HEK293T (cell line): ENCODE results near the gene EPHB1.

Experiments
- CTCF ChIA-PET: fragments of 350-600 bp; formaldehyde crosslinking; extraction: SDS; loops from one replicate; lab custom pipeline; 2021; ENCODE audit warnings: antibody characterized with exemption, inconsistent platforms; lab: Yijun Ruan, JAX
- POLR2A ChIA-PET: fragments of 350-600 bp; formaldehyde crosslinking; extraction: SDS; loops from one replicate; lab custom pipeline; 2020; ENCODE audit warnings: antibody characterized with exemption, inconsistent platforms; lab: Yijun Ruan, JAX
- DNase-seq: peaks from one replicate; pipeline ENCODE4 v3.0.0; 2012; ENCODE audit warnings: mixed read lengths; ENCODE audit errors: extremely low spot score
- ARNT ChIP-seq: fragments of 450-650 bp; IDR thresholded peaks from 2 replicates; pipeline ENCODE4 v1.6.1; 2017; ENCODE audit warnings: mild to moderate bottlenecking
- BHLHE40 ChIP-seq: fragments of 450-650 bp; IDR thresholded peaks from 2 replicates; pipeline ENCODE4 v1.6.1; 2016; ENCODE audit warnings: mild to moderate bottlenecking, moderate library complexity, borderline replicate concordance
- CTBP1 ChIP-seq: fragments of 450-650 bp; IDR thresholded peaks from 2 replicates; pipeline ENCODE4 v1.6.1; 2016; ENCODE audit warnings: borderline replicate concordance
- ELF4 ChIP-seq: fragments of 450-650 bp; IDR thresholded peaks from 2 replicates; pipeline ENCODE4 v1.6.1; 2017; ENCODE audit warnings: antibody characterized with exemption
- FOXA1 ChIP-seq: fragments of 450-650 bp; IDR thresholded peaks from 2 replicates; pipeline ENCODE4 v1.6.1; 2016; ENCODE audit warnings: mild to moderate bottlenecking
- FOXK2 ChIP-seq: fragments of 450-650 bp; IDR thresholded peaks from 2 replicates; pipeline ENCODE4 v1.6.1; 2016; ENCODE audit warnings: mild to moderate bottlenecking
- FOXM1 ChIP-seq: fragments of 450-650 bp; IDR thresholded peaks from 2 replicates; pipeline ENCODE4 v1.6.1; 2017; ENCODE audit warnings: mild to moderate bottlenecking, borderline replicate concordance
- HDGF ChIP-seq: fragments of 450-650 bp; IDR thresholded peaks from 2 replicates; pipeline ENCODE4 v1.6.1; 2017; ENCODE audit warnings: antibody characterized with exemption, borderline replicate concordance
- L3MBTL2 ChIP-seq: fragments of 450-650 bp; conservative IDR thresholded peaks from 2 replicates; pipeline ENCODE4 v1.6.1; 2016; ENCODE audit warnings: mild to moderate bottlenecking
- LEF1 ChIP-seq: fragments of 450-650 bp; IDR thresholded peaks from 2 replicates; pipeline ENCODE4 v1.6.1; 2017; ENCODE audit warnings: mild to moderate bottlenecking, borderline replicate concordance
- NFRKB ChIP-seq: fragments of 450-650 bp; IDR thresholded peaks from 2 replicates; pipeline ENCODE4 v1.6.1; 2016; ENCODE audit warnings: mild to moderate bottlenecking, moderate library complexity
- SP1 ChIP-seq: fragments of 450-650 bp; IDR thresholded peaks from 2 replicates; pipeline ENCODE4 v1.6.1; 2017
- SUZ12 ChIP-seq: fragments of 450-650 bp; IDR thresholded peaks from 2 replicates; pipeline ENCODE4 v1.6.1; 2016; ENCODE audit warnings: mild to moderate bottlenecking
- TARDBP ChIP-seq: fragments of 450-650 bp; IDR thresholded peaks from 2 replicates; pipeline ENCODE4 v1.6.1; 2016
- ZNF384 ChIP-seq: fragments of 450-650 bp; IDR thresholded peaks from 2 replicates; pipeline ENCODE4 v1.6.1; 2016
- TF ChIP-seq, protein P1 (sequence below): fragments of 450-650 bp; IDR thresholded peaks from 2 replicates; pipeline ENCODE4 v1.6.1; 2016

The EPHB1 gene

DNA sequence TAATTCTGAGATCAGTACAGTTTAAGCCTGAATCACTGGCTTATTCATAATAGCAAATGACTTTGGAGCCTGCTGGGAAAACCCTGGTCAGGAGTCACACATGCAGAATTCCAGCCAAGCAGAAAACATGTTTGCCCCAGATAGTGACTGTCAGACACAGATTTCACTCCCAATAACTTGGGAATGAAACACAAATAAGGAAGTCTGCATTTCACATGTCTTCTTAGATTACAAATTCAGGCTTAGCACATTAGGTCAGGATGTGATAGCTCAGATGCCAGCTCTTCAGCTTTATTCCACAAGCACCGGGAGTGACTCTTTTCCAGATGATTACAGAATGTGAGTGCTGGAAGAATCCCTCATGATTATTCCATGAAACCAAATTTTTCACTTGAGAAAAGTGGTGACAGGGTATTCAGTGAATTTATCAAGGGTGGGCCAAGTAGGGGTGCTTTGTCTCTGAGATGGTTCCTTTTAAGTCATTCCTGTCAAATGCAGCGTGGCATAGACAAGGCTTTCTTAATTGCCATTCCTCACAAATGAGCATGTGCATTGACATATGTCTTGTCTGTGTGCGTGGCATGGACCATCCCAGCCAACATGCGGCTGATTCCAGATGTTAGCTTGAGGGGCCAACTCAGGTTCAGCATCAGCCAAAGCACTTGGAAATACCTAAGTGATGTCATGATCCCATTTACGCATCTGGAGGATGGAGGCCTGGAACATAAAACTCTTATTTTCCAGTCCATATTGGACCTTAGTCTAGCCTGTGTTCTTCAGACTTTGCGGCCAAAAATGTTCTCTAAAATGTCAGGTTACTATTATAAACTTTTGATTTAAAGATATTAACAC is 191.0 kb downstream of the EPHB1 start:
- CTCF ChIA-PET = no interaction called here

DNA sequence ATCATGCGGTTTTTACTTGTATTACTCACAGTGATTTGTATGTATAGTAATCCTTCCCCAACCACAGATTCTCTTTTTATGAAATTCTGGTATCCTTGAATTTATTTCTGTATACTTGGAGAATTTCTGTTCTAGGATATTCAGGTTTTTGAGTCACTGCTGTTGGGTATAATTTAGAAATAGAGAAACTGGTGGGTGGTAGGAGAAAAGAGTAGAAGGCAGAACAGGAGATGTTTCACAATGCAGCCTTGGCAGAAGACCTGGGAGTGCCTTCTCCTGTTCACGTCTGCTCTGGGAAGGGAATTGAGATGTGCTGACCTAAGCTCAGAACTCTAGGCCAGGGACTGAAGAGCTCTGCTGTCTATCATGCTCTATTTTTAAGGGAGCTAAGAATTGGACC is 193.6 kb downstream of the EPHB1 start:
- ChIA-PET POLR2A (no interaction called here), CTCF (no interaction called here)
- TF ChIP-seq LEF1 = no peak
- TF ChIP-seq BHLHE40 = no peak
- TF ChIP-seq L3MBTL2 = no peak
- no peak for TF ChIP-seq ELF4
- no peak for TF ChIP-seq ARNT
- TF ChIP-seq HDGF = no peak
- no peak for TF ChIP-seq FOXM1
- TF ChIP-seq NFRKB = no peak
- no peak for TF ChIP-seq SUZ12
- TF ChIP-seq SP1 = no peak
- TF ChIP-seq, protein P1, sequence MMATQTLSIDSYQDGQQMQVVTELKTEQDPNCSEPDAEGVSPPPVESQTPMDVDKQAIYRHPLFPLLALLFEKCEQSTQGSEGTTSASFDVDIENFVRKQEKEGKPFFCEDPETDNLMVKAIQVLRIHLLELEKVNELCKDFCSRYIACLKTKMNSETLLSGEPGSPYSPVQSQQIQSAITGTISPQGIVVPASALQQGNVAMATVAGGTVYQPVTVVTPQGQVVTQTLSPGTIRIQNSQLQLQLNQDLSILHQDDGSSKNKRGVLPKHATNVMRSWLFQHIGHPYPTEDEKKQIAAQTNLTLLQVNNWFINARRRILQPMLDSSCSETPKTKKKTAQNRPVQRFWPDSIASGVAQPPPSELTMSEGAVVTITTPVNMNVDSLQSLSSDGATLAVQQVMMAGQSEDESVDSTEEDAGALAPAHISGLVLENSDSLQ = no peak
- no peak for TF ChIP-seq FOXK2
- no peak for TF ChIP-seq CTBP1
- no peak for TF ChIP-seq FOXA1
- DNase-seq = no peak

More for the DNA sequence above, 191.0 kb downstream of the EPHB1 start:
- DNase-seq = no peak
- POLR2A ChIA-PET = no interaction called here
- TF ChIP-seq FOXK2 (no peak), CTBP1 (no peak), BHLHE40 (no peak), FOXM1 (no peak), SUZ12 (no peak), FOXA1 (no peak), L3MBTL2 (no peak), SP1 (no peak), LEF1 (no peak)
- TF ChIP-seq, protein P1 = no peak

DNA sequence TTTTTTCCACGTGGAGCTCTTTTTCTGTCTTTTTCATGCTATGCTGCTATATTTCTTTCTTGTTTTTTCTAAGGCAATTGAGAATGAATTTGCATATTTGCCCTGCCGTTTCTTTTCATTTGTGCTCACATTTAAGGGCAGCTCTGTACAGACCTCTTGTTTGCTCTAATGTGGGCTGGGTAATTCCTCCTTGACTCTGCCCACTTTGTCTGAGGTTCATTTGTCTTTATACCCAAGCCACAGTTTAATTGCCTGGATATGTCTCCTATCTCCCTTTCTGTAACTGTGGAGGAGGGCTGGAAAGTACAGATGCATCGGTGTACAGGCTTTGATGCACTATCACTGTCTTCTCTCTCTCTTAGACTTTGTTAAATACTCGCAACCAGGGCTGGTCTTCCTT is 195.9 kb downstream of the EPHB1 start:
- ChIA-PET POLR2A (no interaction called here), CTCF (no interaction called here)
- no peak for DNase-seq
- TF ChIP-seq ELF4 = no peak
- TF ChIP-seq FOXM1 = no peak
- TF ChIP-seq SP1 = no peak
- TF ChIP-seq L3MBTL2 = no peak
- no peak for TF ChIP-seq NFRKB

DNA sequence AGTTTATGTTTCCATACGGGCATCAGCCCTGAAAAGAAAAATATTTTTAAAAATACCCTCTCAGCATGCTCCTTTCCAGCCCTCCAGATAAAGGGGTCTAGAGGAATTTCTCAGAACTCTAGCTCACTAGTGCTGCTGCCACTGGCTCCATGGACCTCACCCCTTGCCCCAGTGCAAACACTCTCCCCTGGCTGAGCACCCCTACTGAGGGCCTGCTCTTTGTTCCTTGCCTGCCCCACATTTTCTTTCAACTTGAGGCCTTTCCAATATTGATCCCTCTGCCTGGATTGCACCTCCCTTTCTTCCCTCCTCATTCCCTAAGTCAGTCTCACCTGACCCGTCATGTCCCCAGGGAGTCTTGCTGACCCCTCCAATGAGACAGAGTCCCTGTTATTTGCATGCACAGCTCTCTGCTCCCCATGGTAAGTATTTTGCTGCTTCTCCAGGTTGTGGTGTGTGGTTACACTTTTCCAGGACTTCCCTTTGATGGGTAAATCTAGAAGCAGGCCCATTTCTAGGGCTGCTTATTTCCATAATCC is 196.5 kb downstream of the EPHB1 start:
- ChIA-PET POLR2A (no interaction called here), CTCF (no interaction called here)
- DNase-seq = no peak
- no peak for TF ChIP-seq ARNT
- no peak for TF ChIP-seq CTBP1
- no peak for TF ChIP-seq SP1

DNA sequence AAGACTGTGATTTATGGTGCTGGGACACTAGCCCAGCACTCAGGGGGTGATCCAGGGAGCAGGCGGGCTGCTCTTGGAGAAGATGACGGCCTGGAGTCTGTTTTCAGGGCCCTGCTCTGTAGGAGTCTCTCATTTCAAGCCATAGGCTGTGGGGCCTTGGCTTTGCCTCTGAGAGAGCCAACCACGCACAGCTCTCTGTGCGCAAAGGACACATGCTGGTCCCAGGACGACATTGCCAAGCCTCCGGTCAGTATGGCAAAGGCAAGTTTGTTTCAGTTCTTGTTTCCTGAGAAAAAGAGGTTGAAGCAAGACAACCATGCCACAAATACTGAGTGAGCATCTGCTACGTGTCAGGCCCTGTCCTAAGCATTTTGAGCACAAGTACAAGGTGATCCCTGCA is 197.1 kb downstream of the EPHB1 start:
- ChIA-PET POLR2A (no interaction called here), CTCF (no interaction called here)
- no peak for DNase-seq
- TF ChIP-seq ELF4 (no peak), FOXA1 (no peak), L3MBTL2 (no peak), FOXM1 (no peak), LEF1 (no peak), BHLHE40 (no peak)
- TF ChIP-seq, protein P1 = no peak

DNA sequence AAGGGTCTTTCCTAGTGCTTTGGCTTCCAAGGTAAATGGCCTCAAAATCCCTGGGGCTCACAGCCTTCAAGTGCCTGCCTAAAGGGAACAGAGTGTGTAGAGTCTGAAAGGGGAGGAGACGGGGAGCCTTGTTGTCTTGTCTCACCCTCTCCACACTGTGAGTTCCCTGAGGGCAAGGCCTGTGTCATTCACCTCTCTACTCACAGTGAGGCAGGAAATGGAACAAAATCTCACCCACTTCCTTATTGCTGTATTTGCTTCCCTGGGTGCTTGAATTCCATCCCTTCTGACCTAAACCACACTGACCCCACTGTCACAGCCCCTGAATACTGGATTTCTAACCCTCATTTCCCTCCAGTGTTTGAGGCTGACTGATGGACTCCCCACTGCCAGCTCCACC is 197.5 kb downstream of the EPHB1 start:
- no peak for DNase-seq
- CTCF ChIA-PET = no interaction called here
- TF ChIP-seq FOXK2 = no peak
- no peak for TF ChIP-seq NFRKB
- TF ChIP-seq TARDBP = no peak
- no peak for TF ChIP-seq ARNT
- no peak for TF ChIP-seq LEF1
- TF ChIP-seq HDGF = no peak
- TF ChIP-seq FOXM1 = no peak
- no peak for TF ChIP-seq ZNF384
- TF ChIP-seq FOXA1 = no peak
- POLR2A ChIA-PET = no interaction called here

DNA sequence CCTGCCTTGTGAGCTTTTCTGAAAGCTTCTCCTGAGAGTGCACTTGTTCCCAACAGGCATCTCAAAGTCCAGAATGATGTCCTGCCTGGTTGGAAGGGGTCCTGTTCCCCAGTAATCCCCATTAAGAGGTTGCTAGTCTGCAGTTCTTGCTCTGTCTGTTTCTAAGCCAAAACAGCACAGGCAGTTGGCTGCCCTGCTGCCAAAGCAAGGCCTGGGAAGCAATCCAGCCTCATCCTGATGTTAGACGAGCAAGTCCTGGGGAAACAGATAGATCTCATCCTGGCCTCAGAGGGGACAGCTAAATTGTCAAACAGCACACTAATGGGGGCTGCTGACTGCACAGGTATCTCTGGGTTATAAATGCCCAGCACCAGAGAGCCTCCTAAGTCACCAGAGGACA is 198.0 kb downstream of the EPHB1 start:
- TF ChIP-seq ELF4 (no peak), L3MBTL2 (no peak), SP1 (no peak), FOXK2 (no peak), LEF1 (no peak), SUZ12 (no peak), CTBP1 (no peak)
- CTCF ChIA-PET = no interaction called here
- DNase-seq = no peak
- POLR2A ChIA-PET = no interaction called here
